ENCODE results near the gene TRERF1. TPM values are rescaled to one million over a fixed set of nuclear protein-coding genes. Genes with fewer than 3 reads are reported as not detected.
"Not testable (repeated sequence)": the region's sequence is repeated elsewhere in the genome, so short reads cannot be mapped to it uniquely, and the experiment has no call there.

Gene TRERF1, protein sequence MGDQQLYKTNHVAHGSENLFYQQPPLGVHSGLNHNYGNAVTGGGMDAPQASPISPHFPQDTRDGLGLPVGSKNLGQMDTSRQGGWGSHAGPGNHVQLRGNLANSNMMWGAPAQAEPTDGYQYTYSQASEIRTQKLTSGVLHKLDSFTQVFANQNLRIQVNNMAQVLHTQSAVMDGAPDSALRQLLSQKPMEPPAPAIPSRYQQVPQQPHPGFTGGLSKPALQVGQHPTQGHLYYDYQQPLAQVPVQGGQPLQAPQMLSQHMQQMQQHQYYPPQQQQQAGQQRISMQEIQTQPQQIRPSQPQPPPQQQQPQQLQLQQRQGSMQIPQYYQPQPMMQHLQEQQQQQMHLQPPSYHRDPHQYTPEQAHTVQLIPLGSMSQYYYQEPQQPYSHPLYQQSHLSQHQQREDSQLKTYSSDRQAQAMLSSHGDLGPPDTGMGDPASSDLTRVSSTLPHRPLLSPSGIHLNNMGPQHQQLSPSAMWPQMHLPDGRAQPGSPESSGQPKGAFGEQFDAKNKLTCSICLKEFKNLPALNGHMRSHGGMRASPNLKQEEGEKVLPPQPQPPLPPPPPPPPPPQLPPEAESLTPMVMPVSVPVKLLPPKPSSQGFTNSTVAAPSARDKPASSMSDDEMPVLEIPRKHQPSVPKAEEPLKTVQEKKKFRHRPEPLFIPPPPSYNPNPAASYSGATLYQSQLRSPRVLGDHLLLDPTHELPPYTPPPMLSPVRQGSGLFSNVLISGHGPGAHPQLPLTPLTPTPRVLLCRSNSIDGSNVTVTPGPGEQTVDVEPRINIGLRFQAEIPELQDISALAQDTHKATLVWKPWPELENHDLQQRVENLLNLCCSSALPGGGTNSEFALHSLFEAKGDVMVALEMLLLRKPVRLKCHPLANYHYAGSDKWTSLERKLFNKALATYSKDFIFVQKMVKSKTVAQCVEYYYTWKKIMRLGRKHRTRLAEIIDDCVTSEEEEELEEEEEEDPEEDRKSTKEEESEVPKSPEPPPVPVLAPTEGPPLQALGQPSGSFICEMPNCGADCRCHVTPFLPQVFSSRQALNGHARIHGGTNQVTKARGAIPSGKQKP (N-terminal part only)
- 47.9 and 48.2 TPM in 2 replicates for total RNA-seq

DNA sequence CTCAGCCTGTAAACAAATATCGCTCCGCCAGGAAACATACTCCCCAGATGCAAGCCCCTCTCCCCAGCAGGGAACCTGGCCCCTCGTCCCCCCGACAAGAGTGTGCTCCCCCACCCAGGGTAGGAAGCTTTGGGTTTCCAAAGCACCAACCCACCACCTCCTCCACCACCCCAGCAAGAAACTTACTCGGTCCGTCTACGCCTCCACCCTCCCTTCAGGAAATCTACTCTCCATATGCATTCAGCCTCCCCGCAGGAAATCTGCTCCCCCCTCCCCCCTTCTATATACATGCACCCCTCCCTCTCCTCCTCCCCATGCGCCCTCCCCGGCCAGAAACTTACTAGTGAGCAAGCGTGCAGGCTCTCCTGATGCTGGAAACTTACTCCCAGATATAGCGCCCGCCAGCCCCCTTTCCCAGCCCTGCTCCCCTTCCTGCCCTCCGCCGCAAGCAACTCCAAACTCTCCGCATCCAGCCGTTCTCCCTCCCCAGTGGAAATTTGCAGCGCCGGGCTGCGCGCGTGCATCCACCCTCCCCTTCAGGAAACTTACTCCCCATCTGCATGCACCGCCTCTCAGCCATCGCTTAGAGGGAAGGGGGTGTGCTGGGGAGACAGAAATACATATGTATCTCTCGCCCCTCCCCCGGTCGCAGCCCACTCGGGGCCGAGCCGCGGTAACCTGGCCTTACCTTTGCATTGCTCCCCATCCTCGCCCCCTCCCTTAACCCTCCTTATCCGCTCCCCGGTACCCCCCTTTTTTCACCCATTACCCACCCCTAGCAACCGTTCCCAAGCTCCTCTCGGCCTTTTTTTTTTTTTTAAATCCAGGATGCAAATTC lies at the start of gene TRERF1:
Gene TRERF1 (minus strand): TSS at position 594 of the 838 bp plus-strand sequence. CDS start 182,336 bp downstream, outside the sequence.
- peaks cover 31% of the 10 kb centered on the region for H3K36me3 Mint-ChIP-seq (ENCODE audit: low read depth)
- H3K9me3 Mint-ChIP-seq: no peaks in the 10 kb centered on the region
- H3K27me3 Mint-ChIP-seq (ENCODE audit: insufficient read depth): no peaks in the 10 kb centered on the region
- intact Hi-C loops (cut with micrococcal nuclease): loop anchor here (1.0 to 5.0 kb wide), 15 partner anchors 23 to 409 kb away; partner anchors contain the start of genes MRPS10 and UBR2
- peak; percentile 62 for DNase-seq (ENCODE audit: low spot score)
- peak within 1 kb of the TSS; percentile 100 for H3K4me3 Mint-ChIP-seq
- H3K4me1 Mint-ChIP-seq (ENCODE audit: low read depth): peaks cover 51% of the 10 kb centered on the region
- H3K27ac Mint-ChIP-seq: peak within 1 kb of the TSS; percentile 93

DNA sequence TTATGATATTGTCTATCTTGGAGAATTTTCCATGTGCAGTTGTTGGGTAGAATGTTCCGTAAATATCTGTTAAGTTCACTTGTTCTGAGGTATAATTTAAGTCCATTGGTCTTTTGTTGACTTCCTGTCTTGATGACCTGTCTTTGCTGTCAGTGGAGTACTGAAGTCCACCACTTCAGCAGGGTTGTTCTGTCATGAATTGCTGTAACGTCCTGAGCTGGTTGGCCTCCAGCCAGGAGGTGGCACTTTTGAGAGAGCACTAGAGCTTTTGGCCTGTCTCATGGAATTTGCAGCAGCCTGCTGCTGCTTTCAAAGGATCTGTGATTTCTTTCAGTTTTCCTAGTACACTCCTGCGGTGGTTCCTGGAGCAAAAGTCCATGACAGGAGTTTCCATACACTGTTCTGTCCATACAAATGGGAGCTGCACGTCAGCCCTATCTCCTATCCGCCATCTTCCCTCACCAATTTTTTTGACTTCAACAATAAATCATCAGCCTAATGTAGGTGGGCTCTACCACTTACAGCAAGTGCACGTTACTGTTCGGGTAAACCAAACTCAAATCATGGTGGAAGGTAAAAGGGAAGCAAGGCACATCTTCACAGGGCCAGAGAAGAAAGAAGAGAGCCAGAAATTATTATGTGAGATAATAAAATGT lies 46.9 kb upstream of the TRERF1 start:
- no peak overlapping the region for H3K27ac Mint-ChIP-seq
- H3K4me3 Mint-ChIP-seq: no peak overlapping the region
- H3K27me3 Mint-ChIP-seq (ENCODE audit: insufficient read depth): peaks cover 21% of the 10 kb centered on the region
- peaks cover 7% of the 10 kb centered on the region for H3K4me1 Mint-ChIP-seq (ENCODE audit: low read depth)
- DNase-seq (ENCODE audit: low spot score): no peak
- peaks cover 4% of the 10 kb centered on the region for H3K9me3 Mint-ChIP-seq
- intact Hi-C loops (cut with micrococcal nuclease): no loop called here
- H3K36me3 Mint-ChIP-seq (ENCODE audit: low read depth): no peaks in the 10 kb centered on the region

- Mint-ChIP-seq H3K4me1 (ENCODE audit: low read depth) (no peaks in the 10 kb centered on the region), H3K9me3 (peaks cover 4% of the 10 kb centered on the region), H3K27me3 (ENCODE audit: insufficient read depth) (peaks cover 23% of the 10 kb centered on the region), H3K27ac (no peak overlapping the region), H3K4me3 (no peak overlapping the region), H3K36me3 (ENCODE audit: low read depth) (no peaks in the 10 kb centered on the region)
- intact Hi-C loops (cut with micrococcal nuclease): no loop called here
- no peak for DNase-seq (ENCODE audit: low spot score)
Measured at GRCh38 chr6:42493914-42494539, 42.3 kb upstream of the TRERF1 start.

GRCh38 chr6:42488129-42488528 lies 36.4 kb upstream of the TRERF1 start:
- H3K27me3 Mint-ChIP-seq (ENCODE audit: insufficient read depth): peaks cover 9% of the 10 kb centered on the region
- H3K4me3 Mint-ChIP-seq: no peak overlapping the region
- H3K36me3 Mint-ChIP-seq (ENCODE audit: low read depth): no peaks in the 10 kb centered on the region
- no peak overlapping the region for H3K27ac Mint-ChIP-seq
- H3K9me3 Mint-ChIP-seq: no peaks in the 10 kb centered on the region
- intact Hi-C loops (cut with micrococcal nuclease): no loop called here
- no peak for DNase-seq (ENCODE audit: low spot score)
- H3K4me1 Mint-ChIP-seq (ENCODE audit: low read depth): no peaks in the 10 kb centered on the region

DNA sequence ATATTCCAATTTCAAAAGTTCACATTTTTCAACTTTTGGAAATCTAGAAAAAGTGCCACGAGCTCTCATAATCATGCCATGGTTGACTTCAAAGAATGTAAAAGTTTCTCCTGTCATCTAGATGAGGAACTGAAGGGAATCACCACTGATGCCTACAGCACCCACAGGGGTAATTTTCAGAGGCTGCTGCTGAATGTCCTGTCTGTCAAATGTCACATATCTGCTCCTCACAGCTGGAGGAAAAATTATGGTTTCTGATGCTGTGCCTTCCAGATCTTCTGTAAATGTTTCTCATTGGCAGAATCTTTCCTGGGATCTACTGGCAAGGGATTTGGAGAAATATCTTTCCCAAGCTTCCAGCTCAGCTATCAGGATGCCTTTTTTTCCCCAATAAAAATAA lies 32.5 kb upstream of the TRERF1 start:
- Mint-ChIP-seq H3K27ac (no peak overlapping the region), H3K36me3 (ENCODE audit: low read depth) (no peaks in the 10 kb centered on the region), H3K4me3 (no peak overlapping the region), H3K4me1 (ENCODE audit: low read depth) (no peaks in the 10 kb centered on the region), H3K27me3 (ENCODE audit: insufficient read depth) (peaks cover 7% of the 10 kb centered on the region), H3K9me3 (no peaks in the 10 kb centered on the region)
- no peak for DNase-seq (ENCODE audit: low spot score)
- intact Hi-C loops (cut with micrococcal nuclease): no loop called here

DNA sequence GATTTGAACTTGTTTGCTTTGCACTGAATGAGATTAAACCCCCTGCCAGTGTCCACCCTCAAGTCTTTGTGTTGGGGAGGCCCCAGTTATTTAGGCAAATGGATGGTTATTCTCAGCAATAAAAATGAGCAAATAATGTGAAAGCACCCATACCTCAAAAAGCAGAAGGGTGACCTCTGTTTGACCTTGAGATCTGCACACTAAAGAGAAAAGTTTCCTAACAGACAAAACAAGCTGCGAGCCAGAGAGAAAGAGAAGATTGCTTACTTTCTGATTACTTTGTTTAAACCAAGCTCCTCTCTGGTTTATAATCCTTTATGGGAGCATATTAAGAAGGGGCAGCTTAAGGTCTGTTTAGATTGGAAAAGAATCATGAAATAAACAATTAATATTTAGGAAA lies 30.4 kb upstream of the TRERF1 start:
- Mint-ChIP-seq H3K4me3 (no peak overlapping the region), H3K4me1 (ENCODE audit: low read depth) (no peaks in the 10 kb centered on the region), H3K36me3 (ENCODE audit: low read depth) (no peaks in the 10 kb centered on the region), H3K27ac (no peak overlapping the region), H3K9me3 (no peaks in the 10 kb centered on the region), H3K27me3 (ENCODE audit: insufficient read depth) (peaks cover 12% of the 10 kb centered on the region)
- intact Hi-C loops (cut with micrococcal nuclease): no loop called here
- DNase-seq (ENCODE audit: low spot score): no peak

DNA sequence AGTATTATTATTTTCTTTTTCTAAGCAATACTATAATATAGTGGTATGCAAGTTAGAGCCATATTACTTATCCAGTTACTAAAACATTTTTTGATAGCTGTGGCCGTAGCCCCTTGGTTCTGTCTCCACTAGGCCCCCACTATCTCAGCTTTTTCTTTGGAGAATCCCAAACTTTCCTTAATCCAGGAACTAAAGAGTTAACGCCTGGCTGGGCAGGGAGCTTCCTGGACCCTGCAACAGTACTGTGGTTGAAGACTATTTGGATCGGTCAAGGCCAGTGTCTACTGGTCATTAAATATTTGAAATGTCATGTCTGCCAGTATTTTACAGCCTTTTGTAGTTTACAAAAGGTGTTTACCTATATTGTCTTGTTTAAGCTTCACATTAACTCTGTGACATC lies 20.0 kb upstream of the TRERF1 start:
- peaks cover 5% of the 10 kb centered on the region for H3K4me1 Mint-ChIP-seq (ENCODE audit: low read depth)
- no peak overlapping the region for H3K4me3 Mint-ChIP-seq
- peaks cover 17% of the 10 kb centered on the region for H3K9me3 Mint-ChIP-seq
- H3K27me3 Mint-ChIP-seq (ENCODE audit: insufficient read depth): peaks cover 5% of the 10 kb centered on the region
- no peak for DNase-seq (ENCODE audit: low spot score)
- H3K27ac Mint-ChIP-seq: no peak overlapping the region
- intact Hi-C loops (cut with micrococcal nuclease): loop anchor here (5.0 kb wide), 1 partner anchor 36 kb away; no protein-coding TSS in a partner anchor
- peaks cover 2% of the 10 kb centered on the region for H3K36me3 Mint-ChIP-seq (ENCODE audit: low read depth)

GRCh38 chr6:42471142-42471541 lies 19.4 kb upstream of the TRERF1 start:
- intact Hi-C loops (cut with micrococcal nuclease): loop anchor here (5.0 kb wide), 1 partner anchor 36 kb away; no protein-coding TSS in a partner anchor
- Mint-ChIP-seq H3K4me3 (no peak overlapping the region), H3K27me3 (ENCODE audit: insufficient read depth) (peaks cover 5% of the 10 kb centered on the region), H3K36me3 (ENCODE audit: low read depth) (peaks cover 2% of the 10 kb centered on the region), H3K27ac (no peak overlapping the region), H3K9me3 (peaks cover 17% of the 10 kb centered on the region), H3K4me1 (ENCODE audit: low read depth) (peaks cover 5% of the 10 kb centered on the region)
- DNase-seq (ENCODE audit: low spot score): no peak

GRCh38 chr6:42468273-42468672 lies 16.5 kb upstream of the TRERF1 start:
- no peak for DNase-seq (ENCODE audit: low spot score)
- Mint-ChIP-seq H3K4me3 (no peak overlapping the region), H3K9me3 (peaks cover 17% of the 10 kb centered on the region), H3K27me3 (ENCODE audit: insufficient read depth) (peaks cover 12% of the 10 kb centered on the region), H3K36me3 (ENCODE audit: low read depth) (peaks cover 2% of the 10 kb centered on the region), H3K27ac (no peak overlapping the region), H3K4me1 (ENCODE audit: low read depth) (peaks cover 5% of the 10 kb centered on the region)
- intact Hi-C loops (cut with micrococcal nuclease): no loop called here

GRCh38 chr6:42467651-42468050 lies 15.9 kb upstream of the TRERF1 start:
- Mint-ChIP-seq H3K27ac (no peak overlapping the region), H3K4me1 (ENCODE audit: low read depth) (peaks cover 5% of the 10 kb centered on the region), H3K36me3 (ENCODE audit: low read depth) (peaks cover 2% of the 10 kb centered on the region), H3K4me3 (no peak overlapping the region), H3K27me3 (ENCODE audit: insufficient read depth) (peaks cover 16% of the 10 kb centered on the region), H3K9me3 (peaks cover 17% of the 10 kb centered on the region)
- DNase-seq (ENCODE audit: low spot score): no peak
- intact Hi-C loops (cut with micrococcal nuclease): no loop called here

DNA sequence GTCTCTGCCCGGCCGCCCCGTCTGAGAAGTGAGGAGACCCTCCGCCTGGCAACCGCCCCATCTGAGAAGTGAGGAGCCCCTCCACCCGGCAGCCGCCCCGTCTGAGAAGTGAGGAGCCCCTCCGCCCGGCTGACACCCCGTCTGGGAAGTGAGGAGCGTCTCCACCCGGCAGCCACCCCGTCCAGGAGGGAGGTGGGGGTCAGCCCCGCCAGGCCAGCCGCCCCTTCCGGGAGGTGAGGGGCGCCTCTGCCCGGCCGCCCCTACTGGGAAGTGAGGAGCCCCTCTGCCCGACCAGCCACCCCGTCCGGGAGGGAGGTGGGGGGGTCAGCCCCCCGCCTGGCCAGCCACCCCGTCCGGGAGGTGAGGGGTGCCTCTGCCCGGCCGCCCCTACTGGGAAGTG lies 14.7 kb upstream of the TRERF1 start:
- Mint-ChIP-seq H3K27me3 (ENCODE audit: insufficient read depth) (peaks cover 13% of the 10 kb centered on the region), H3K9me3 (peaks cover 17% of the 10 kb centered on the region)
- DNase-seq (ENCODE audit: low spot score); H3K4me1 Mint-ChIP-seq (ENCODE audit: low read depth); H3K27ac Mint-ChIP-seq; intact Hi-C loops (cut with micrococcal nuclease); H3K36me3 Mint-ChIP-seq (ENCODE audit: low read depth); H3K4me3 Mint-ChIP-seq: not testable (repeated sequence)

Measured in activated T-helper 1 cell treated with anti-CD3 and anti-CD28 coated beads, Interleukin-12 subunit alpha, Interleukin-12 subunit beta, Interleukin-2, Interleukin-4 antibody, amounts not matched to agents 30 ng/mL and 10 ng/mL and 1 ng/mL, durations not matched to agents 14 hours and 24 hours and 36 hours (primary cell).